Stimulated activated effector memory CD8-positive, alpha-beta T cell treated with anti-CD3 and anti-CD28 coated beads, Interleukin-12 subunit alpha, Interleukin-12 subunit beta, amount 100 ng/mL, for 72 hours (primary cell): ENCODE results near the gene HES6.
A peak's percentile ranks its signal among the peaks of the same experiment; 100 is the strongest.

Experiments
- ATAC-seq: fragments of 150-1000 bp; cut with Tn5 transposase; 2 replicates; pipeline ENCODE4 v1.10.0; 2021
- DNase-seq, 2 donors: peaks; one replicate each; pipeline ENCODE4 v3.0.0; 2021 to 2022; ENCODE audit warnings: low spot score in 2 of 2
- H3K27ac Mint-ChIP-seq: one replicate; pipeline ENCODE4 v1.8.0; 2022; ENCODE audit warnings: mild to moderate bottlenecking, mixed read lengths
- H3K36me3 Mint-ChIP-seq: one replicate; pipeline ENCODE4 v1.8.0; 2022; ENCODE audit warnings: mild to moderate bottlenecking, mixed read lengths
- H3K4me1 Mint-ChIP-seq: one replicate; pipeline ENCODE4 v1.8.0; 2022; ENCODE audit warnings: mixed read lengths
- H3K4me3 Mint-ChIP-seq: one replicate; pipeline ENCODE4 v1.8.0; 2022; ENCODE audit warnings: mild to moderate bottlenecking, mixed read lengths
- H3K9me3 Mint-ChIP-seq: one replicate; pipeline ENCODE4 v1.8.0; 2022; ENCODE audit warnings: mixed read lengths

The HES6 gene

GRCh38 chr2:238235331-238235732 is 4.5 kb downstream of the HES6 start:
- Mint-ChIP-seq H3K9me3 (no peaks in the 10 kb centered on the region), H3K27ac (no peak overlapping the region), H3K4me1 (peaks cover 25% of the 10 kb centered on the region), H3K4me3 (no peak overlapping the region), H3K36me3 (peaks cover 4% of the 10 kb centered on the region)
- DNase-seq (no peak), ATAC-seq (no peak)

- H3K4me3 Mint-ChIP-seq, result peak overlapping the region; percentile 61
- DNase-seq, result no peak
- ATAC-seq, result no peak
These were observed 6.2 kb downstream of the HES6 start for GRCh38 chr2:238233625-238234024.

GRCh38 chr2:238231809-238232208 is 8.0 kb downstream of the HES6 start:
- Mint-ChIP-seq H3K4me3 (peak overlapping the region; percentile 82), H3K36me3 (no peaks in the 10 kb centered on the region), H3K27ac (peak overlapping the region; percentile 74), H3K9me3 (no peaks in the 10 kb centered on the region), H3K4me1 (peaks cover 38% of the 10 kb centered on the region)
- no peak for ATAC-seq
- no peak for DNase-seq

More at GRCh38 chr2:238233625-238234024, 6.2 kb downstream of the HES6 start:
- no peaks in the 10 kb centered on the region for H3K36me3 Mint-ChIP-seq
- H3K27ac Mint-ChIP-seq, result no peak overlapping the region
- peaks cover 31% of the 10 kb centered on the region for H3K4me1 Mint-ChIP-seq
- no peaks in the 10 kb centered on the region for H3K9me3 Mint-ChIP-seq

GRCh38 chr2:238231251-238231793 is 8.5 kb downstream of the HES6 start:
- peak; percentile 90 for ATAC-seq
- Mint-ChIP-seq H3K4me3 (peak overlapping the region; percentile 82), H3K36me3 (no peaks in the 10 kb centered on the region), H3K4me1 (peaks cover 38% of the 10 kb centered on the region), H3K27ac (peak overlapping the region; percentile 74), H3K9me3 (no peaks in the 10 kb centered on the region)
- peak; percentile 61 to 84 for DNase-seq

- peaks cover 38% of the 10 kb centered on the region for H3K4me1 Mint-ChIP-seq
- H3K4me3 Mint-ChIP-seq, result peak overlapping the region; percentile 82
- no peaks in the 10 kb centered on the region for H3K36me3 Mint-ChIP-seq
- no peak for ATAC-seq
- DNase-seq, result no peak
- H3K9me3 Mint-ChIP-seq, result no peaks in the 10 kb centered on the region
- no peak overlapping the region for H3K27ac Mint-ChIP-seq
These were observed 9.1 kb downstream of the HES6 start for GRCh38 chr2:238230699-238231098.

GRCh38 chr2:238228700-238229099 is 11.1 kb downstream of the HES6 start:
- Mint-ChIP-seq H3K36me3 (peaks cover 8% of the 10 kb centered on the region), H3K9me3 (no peaks in the 10 kb centered on the region), H3K27ac (no peak overlapping the region), H3K4me3 (no peak overlapping the region), H3K4me1 (peaks cover 36% of the 10 kb centered on the region)
- ATAC-seq (no peak), DNase-seq (no peak)

- H3K4me3 Mint-ChIP-seq, result no peak overlapping the region
- H3K4me1 Mint-ChIP-seq, result peaks cover 33% of the 10 kb centered on the region
- no peaks in the 10 kb centered on the region for H3K9me3 Mint-ChIP-seq
- H3K36me3 Mint-ChIP-seq, result peaks cover 8% of the 10 kb centered on the region
- no peak overlapping the region for H3K27ac Mint-ChIP-seq
- no peak for ATAC-seq
- DNase-seq, result no peak
These were observed 12.2 kb downstream of the HES6 start for GRCh38 chr2:238227587-238228032.

- no peak overlapping the region for H3K4me3 Mint-ChIP-seq
- H3K36me3 Mint-ChIP-seq, result peaks cover 8% of the 10 kb centered on the region
- ATAC-seq, result no peak
- H3K27ac Mint-ChIP-seq, result no peak overlapping the region
- no peak for DNase-seq
- H3K4me1 Mint-ChIP-seq, result peaks cover 33% of the 10 kb centered on the region
- no peaks in the 10 kb centered on the region for H3K9me3 Mint-ChIP-seq
These were observed 12.9 kb downstream of the HES6 start for GRCh38 chr2:238226698-238227586.

GRCh38 chr2:238225911-238226697 is 13.7 kb downstream of the HES6 start:
- Mint-ChIP-seq H3K4me3 (no peak overlapping the region), H3K9me3 (no peaks in the 10 kb centered on the region), H3K4me1 (peaks cover 25% of the 10 kb centered on the region), H3K36me3 (peaks cover 8% of the 10 kb centered on the region), H3K27ac (no peak overlapping the region)
- no peak for ATAC-seq
- DNase-seq, result no peak

GRCh38 chr2:238225121-238225520 is 14.7 kb downstream of the HES6 start:
- no peak overlapping the region for H3K4me3 Mint-ChIP-seq
- H3K36me3 Mint-ChIP-seq, result peaks cover 8% of the 10 kb centered on the region
- DNase-seq, result no peak
- H3K4me1 Mint-ChIP-seq, result peaks cover 15% of the 10 kb centered on the region
- no peaks in the 10 kb centered on the region for H3K9me3 Mint-ChIP-seq
- ATAC-seq, result no peak
- H3K27ac Mint-ChIP-seq, result no peak overlapping the region

GRCh38 chr2:238224356-238225035 is 15.3 kb downstream of the HES6 start:
- peaks cover 8% of the 10 kb centered on the region for H3K36me3 Mint-ChIP-seq
- ATAC-seq (no peak), DNase-seq (no peak)
- H3K27ac Mint-ChIP-seq, result no peak overlapping the region
- peaks cover 12% of the 10 kb centered on the region for H3K4me1 Mint-ChIP-seq
- no peak overlapping the region for H3K4me3 Mint-ChIP-seq
- no peaks in the 10 kb centered on the region for H3K9me3 Mint-ChIP-seq

GRCh38 chr2:238220892-238221521 is 18.8 kb downstream of the HES6 start:
- no peaks in the 10 kb centered on the region for H3K4me1 Mint-ChIP-seq
- DNase-seq (no peak), ATAC-seq (no peak)
- peaks cover 8% of the 10 kb centered on the region for H3K36me3 Mint-ChIP-seq
- H3K9me3 Mint-ChIP-seq, result no peaks in the 10 kb centered on the region
- H3K27ac Mint-ChIP-seq, result no peak overlapping the region
- H3K4me3 Mint-ChIP-seq, result no peak overlapping the region

- H3K27ac Mint-ChIP-seq, result no peak overlapping the region
- H3K4me3 Mint-ChIP-seq, result no peak overlapping the region
- peaks cover 8% of the 10 kb centered on the region for H3K36me3 Mint-ChIP-seq
- H3K9me3 Mint-ChIP-seq, result no peaks in the 10 kb centered on the region
- no peaks in the 10 kb centered on the region for H3K4me1 Mint-ChIP-seq
- ATAC-seq, result no peak
- no peak for DNase-seq
These were observed 19.5 kb downstream of the HES6 start for GRCh38 chr2:238220274-238220891.

- Mint-ChIP-seq H3K4me3 (no peak overlapping the region), H3K4me1 (no peaks in the 10 kb centered on the region), H3K9me3 (no peaks in the 10 kb centered on the region), H3K36me3 (no peaks in the 10 kb centered on the region), H3K27ac (no peak overlapping the region)
- no peak for ATAC-seq
- DNase-seq, result no peak
These were observed 23.1 kb downstream of the HES6 start for GRCh38 chr2:238216651-238217184.
